Mononuclear cell (primary cell): Measurements from ENCODE around the gene SON. TPM values are rescaled to one million over a fixed set of nuclear protein-coding genes. Genes with fewer than 3 reads are reported as not detected.
"Not testable (repeated sequence)": the region's sequence is repeated elsewhere in the genome, so short reads cannot be mapped to it uniquely, and the experiment has no call there.

ENCODE experiments used
- H3K27me3 ChIP-seq: 2 replicates; pipeline ENCODE4 v1.6.0; 2011; ENCODE audit warnings: low read length, control low read depth; ENCODE audit not compliant: insufficient read depth
- H3K4me1 ChIP-seq: 2 replicates; pipeline ENCODE4 v1.5.1; 2011; ENCODE audit warnings: mild to moderate bottlenecking, low read length, control low read depth; ENCODE audit not compliant: insufficient read depth
- H3K4me3 ChIP-seq: 2 replicates; pipeline ENCODE4 v1.5.1; 2011; ENCODE audit warnings: mild to moderate bottlenecking, low read length, moderate library complexity
- H3K9me3 ChIP-seq: 2 replicates; pipeline ENCODE4 v1.5.1; 2011; ENCODE audit warnings: low read depth, mild to moderate bottlenecking, control low read depth, low read length
- total RNA-seq: library from RNA; depleted of rRNA; stranded (reverse); fragments of >200 nt; gene quantifications from one replicate; pipeline ENCODE4 v1.2.3, GENCODE V29; 2012

Gene SON
- total RNA-seq: 310 TPM

GRCh38 chr21:33542640-33543504, at the start of gene SON:
TSS of gene SON (plus strand) at chr21:33543038. CDS start at chr21:33543093, 55 bp downstream.
- Histone ChIP-seq H3K4me3 (peak within 1 kb of the TSS; percentile 95), H3K9me3 (no peaks in the 10 kb centered on the region), H3K27me3 (no peaks in the 10 kb centered on the region), H3K4me1 (peaks cover 30% of the 10 kb centered on the region)

- no peak overlapping the region for H3K4me3 ChIP-seq
- peaks cover 17% of the 10 kb centered on the region for H3K4me1 ChIP-seq
- no peaks in the 10 kb centered on the region for H3K27me3 ChIP-seq
- no peaks in the 10 kb centered on the region for H3K9me3 ChIP-seq
Measured at GRCh38 chr21:33493756-33494155, 49.1 kb upstream of the SON start.

GRCh38 chr21:33495743-33496142, 47.1 kb upstream of the SON start:
- no peak overlapping the region for H3K4me3 ChIP-seq
- H3K27me3 ChIP-seq: no peaks in the 10 kb centered on the region
- no peaks in the 10 kb centered on the region for H3K9me3 ChIP-seq
- peaks cover 16% of the 10 kb centered on the region for H3K4me1 ChIP-seq

DNA sequence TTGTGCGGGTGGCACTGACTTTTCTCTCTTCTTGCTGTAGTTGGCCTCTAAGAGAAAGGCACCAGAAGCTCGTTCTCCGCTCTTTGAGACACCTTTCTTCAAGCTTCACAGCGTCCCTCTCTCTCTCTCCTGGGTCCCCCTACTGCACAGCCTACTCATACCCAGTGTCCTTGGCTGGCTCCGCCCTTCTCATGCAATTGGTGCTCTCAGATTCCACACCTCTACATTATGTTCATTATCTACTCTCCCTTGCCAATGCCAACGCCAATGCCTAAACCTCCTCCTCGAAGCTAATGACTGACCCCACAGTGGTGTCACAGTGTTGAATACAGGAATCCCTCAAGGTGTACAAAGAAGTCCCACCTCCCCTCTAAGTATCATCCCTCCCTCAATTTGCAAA, 46.5 kb upstream of the SON start:
- Histone ChIP-seq H3K9me3 (no peaks in the 10 kb centered on the region), H3K4me1 (peaks cover 10% of the 10 kb centered on the region), H3K27me3 (no peaks in the 10 kb centered on the region), H3K4me3 (no peak overlapping the region)

- Histone ChIP-seq H3K27me3 (no peaks in the 10 kb centered on the region), H3K9me3 (no peaks in the 10 kb centered on the region), H3K4me3 (no peak overlapping the region), H3K4me1 (no peaks in the 10 kb centered on the region)
Measured at GRCh38 chr21:33505833-33506232, 37.0 kb upstream of the SON start.

DNA sequence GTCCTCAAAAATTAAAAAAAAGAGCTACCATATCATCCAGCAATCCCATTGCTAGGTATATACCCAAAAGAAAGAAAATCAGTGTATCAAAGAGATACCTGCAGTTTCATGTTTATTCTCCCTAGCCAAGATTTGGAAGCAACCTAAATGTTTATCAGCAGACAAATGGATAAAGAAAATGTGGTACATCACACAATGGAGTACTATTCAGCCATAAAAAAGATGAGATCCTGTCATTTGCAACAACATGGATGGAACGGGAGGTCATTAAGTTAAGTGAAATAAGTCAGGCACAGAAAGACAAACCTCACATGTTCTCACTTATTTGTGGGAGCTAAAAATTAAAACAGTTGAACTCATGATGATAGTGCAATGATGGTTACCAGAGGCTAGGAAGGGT, 35.8 kb upstream of the SON start:
- H3K9me3 ChIP-seq, H3K4me1 ChIP-seq, H3K27me3 ChIP-seq, H3K4me3 ChIP-seq: not testable (repeated sequence)

DNA sequence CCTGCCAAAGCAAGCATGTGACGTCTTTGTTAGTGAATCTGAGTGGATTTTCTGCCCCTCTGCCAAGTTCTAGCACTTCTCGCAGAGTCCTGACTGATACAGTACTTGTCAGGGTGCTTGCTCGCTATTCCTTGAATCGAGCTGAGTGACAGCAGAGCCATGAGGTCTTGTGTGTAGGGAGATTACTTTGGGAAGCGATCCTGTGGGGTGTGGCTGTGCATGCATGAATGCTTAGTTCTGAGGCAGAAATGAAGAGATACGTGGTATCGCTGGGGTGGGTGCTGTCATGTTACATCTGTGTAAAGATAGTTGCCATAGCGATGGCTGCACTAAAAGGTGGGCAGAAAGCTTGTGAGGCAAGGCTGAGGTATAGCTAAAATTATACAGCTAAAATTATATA, 32.0 kb upstream of the SON start:
- no peaks in the 10 kb centered on the region for H3K27me3 ChIP-seq
- H3K9me3 ChIP-seq: no peaks in the 10 kb centered on the region
- H3K4me3 ChIP-seq: no peak overlapping the region
- H3K4me1 ChIP-seq: no peaks in the 10 kb centered on the region

- H3K4me3 ChIP-seq: no peak overlapping the region
- no peaks in the 10 kb centered on the region for H3K27me3 ChIP-seq
- no peaks in the 10 kb centered on the region for H3K9me3 ChIP-seq
- H3K4me1 ChIP-seq: no peaks in the 10 kb centered on the region
Measured at GRCh38 chr21:33511639-33512038, 31.2 kb upstream of the SON start.

GRCh38 chr21:33512481-33512880, 30.4 kb upstream of the SON start:
- Histone ChIP-seq H3K4me3 (no peak overlapping the region), H3K4me1 (no peaks in the 10 kb centered on the region), H3K27me3 (no peaks in the 10 kb centered on the region), H3K9me3 (no peaks in the 10 kb centered on the region)

DNA sequence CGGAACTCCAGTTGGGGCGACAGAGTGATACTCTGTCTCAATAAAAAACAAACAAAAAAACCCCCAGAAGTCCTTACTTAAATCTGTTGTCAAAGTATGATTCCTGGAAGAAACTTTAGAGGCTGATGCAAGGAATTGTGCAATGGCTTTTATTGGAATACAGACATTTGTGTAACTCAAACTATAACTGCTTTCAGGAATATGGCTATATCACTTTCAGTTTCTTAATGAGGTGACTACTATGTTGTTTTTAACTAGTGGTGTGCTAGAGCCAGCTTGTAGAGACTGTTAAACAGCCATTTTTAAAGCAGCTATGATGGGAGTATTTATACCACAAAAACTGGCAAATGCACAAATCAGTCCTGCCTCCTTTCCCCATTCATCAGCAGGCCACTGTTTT, 28.6 kb upstream of the SON start:
- H3K27me3 ChIP-seq: no peaks in the 10 kb centered on the region
- H3K4me1 ChIP-seq: no peaks in the 10 kb centered on the region
- no peak overlapping the region for H3K4me3 ChIP-seq
- no peaks in the 10 kb centered on the region for H3K9me3 ChIP-seq

- H3K4me3 ChIP-seq: no peak overlapping the region
- H3K27me3 ChIP-seq: no peaks in the 10 kb centered on the region
- H3K9me3 ChIP-seq: no peaks in the 10 kb centered on the region
- H3K4me1 ChIP-seq: no peaks in the 10 kb centered on the region
Measured at GRCh38 chr21:33518899-33519298, 23.9 kb upstream of the SON start.

DNA sequence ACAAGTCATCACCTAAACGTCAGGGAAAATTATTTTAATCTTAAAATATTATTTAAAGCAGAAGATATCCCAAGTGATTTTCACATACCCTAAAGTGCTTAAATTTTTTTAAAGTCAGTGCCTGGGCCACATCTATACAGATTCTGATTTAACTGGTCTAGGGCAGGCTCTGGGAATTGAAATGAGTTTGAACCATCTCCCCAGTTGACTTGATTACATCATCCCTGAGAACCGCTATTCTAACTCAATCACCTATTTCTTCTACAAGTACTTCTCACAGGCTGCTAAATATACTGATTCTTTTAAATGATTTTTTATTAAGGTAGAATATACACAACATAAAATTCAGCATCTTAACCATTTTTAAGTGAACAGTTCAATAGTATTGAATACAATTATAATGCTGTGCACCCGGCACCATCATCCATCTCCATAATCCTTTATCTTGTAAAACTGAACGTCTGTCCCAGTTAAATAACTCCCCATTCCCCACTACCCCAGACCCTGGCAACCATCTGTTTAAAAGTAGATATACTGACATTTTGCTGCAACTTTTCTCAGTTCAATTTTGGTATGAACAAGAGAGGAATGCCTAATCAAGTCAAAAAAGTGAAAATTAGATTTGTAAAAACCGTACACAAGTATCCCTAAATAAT, 20.4 kb upstream of the SON start:
- Histone ChIP-seq H3K4me3 (no peak overlapping the region), H3K9me3 (no peaks in the 10 kb centered on the region), H3K27me3 (no peaks in the 10 kb centered on the region), H3K4me1 (peaks cover 8% of the 10 kb centered on the region)

GRCh38 chr21:33522953-33523349, 19.9 kb upstream of the SON start:
- Histone ChIP-seq H3K27me3 (no peaks in the 10 kb centered on the region), H3K4me1 (peaks cover 8% of the 10 kb centered on the region), H3K4me3 (no peak overlapping the region), H3K9me3 (no peaks in the 10 kb centered on the region)

- Histone ChIP-seq H3K4me1 (peaks cover 8% of the 10 kb centered on the region), H3K27me3 (no peaks in the 10 kb centered on the region), H3K4me3 (no peak overlapping the region), H3K9me3 (no peaks in the 10 kb centered on the region)
Measured at GRCh38 chr21:33531007-33531406, 11.8 kb upstream of the SON start.

DNA sequence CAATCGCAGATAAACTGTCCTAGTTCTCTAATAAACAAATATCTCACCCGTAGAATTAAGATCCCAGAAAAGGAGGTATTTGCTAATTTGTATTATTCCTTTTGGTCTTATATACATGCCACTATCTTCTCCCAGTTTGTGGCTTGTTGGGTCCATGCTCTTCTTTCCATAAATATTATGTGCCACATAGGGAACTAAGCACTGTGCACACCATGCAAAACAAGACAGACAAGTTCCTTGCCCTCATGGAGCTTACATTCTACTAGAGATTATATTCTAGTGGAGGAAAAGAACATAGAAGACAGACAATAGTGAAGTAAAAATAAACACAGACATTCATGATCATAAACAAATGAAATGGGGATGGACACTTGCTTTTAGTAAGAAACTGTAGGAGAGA, 5.6 kb upstream of the SON start:
- Histone ChIP-seq H3K27me3 (no peaks in the 10 kb centered on the region), H3K9me3 (no peaks in the 10 kb centered on the region), H3K4me1 (peaks cover 17% of the 10 kb centered on the region), H3K4me3 (no peak overlapping the region)

DNA sequence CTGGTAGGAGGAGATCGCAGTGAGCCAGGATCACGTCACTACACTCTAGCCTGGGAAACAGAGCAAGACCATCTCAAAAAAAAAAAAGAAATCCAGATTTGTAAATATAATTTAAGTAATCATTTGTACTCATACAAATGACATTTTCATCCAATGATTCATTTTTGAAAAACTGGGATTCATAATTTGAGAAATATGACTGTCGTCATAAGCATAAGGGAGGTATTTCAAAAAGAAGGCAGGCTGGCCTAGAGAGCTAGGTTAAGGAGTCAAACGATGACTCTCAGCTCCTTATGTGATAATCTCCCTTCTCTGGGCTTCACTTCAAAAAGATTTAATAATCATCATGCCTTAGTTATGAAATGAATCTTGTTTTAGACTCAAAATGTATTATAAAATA, 3.2 kb upstream of the SON start:
- no peaks in the 10 kb centered on the region for H3K27me3 ChIP-seq
- H3K4me1 ChIP-seq: peaks cover 17% of the 10 kb centered on the region
- no peak overlapping the region for H3K4me3 ChIP-seq
- H3K9me3 ChIP-seq: no peaks in the 10 kb centered on the region
